Stomach (tissue), 4 donors: ENCODE data around the gene RAPGEFL1.

ENCODE experiments used
- EP300 ChIP-seq: sonication (generic); formaldehyde crosslinking; IDR thresholded peaks from one replicate; pipeline ENCODE4 v1.6.1; 2017; ENCODE audit warnings: antibody characterized with exemption
- TF ChIP-seq, protein P1 (sequence below), 7 experiments: fragments of 450-650 bp in 4 of 7; fragments of 200-600 bp in 3 of 7; sonication (generic) in 3 of 7; IDR thresholded peaks; one replicate each; pipeline ENCODE4 v1.5.1; 2016 to 2019; ENCODE audit warnings: antibody characterized with exemption in 7 of 7, control low read depth in 2 of 7, mild to moderate bottlenecking in 1 of 7

DNA sequence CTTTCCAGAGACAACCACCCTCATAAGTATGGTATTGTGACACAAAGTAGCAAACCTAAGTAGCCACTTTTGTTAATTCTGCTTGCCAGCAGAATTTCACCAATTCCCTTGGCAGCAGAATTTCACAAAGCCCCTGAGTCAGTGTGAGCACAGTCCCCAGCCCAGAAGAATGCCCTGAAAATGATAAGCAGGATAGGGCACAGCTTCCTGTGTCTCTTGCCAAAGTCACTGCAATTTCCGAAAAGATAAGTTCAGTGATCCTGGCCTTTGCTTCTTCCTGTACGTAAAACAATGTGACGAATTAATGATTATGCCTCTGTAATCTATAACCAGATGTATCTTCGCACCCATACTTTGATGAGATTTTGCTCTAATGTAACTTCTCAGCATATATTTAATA, 25.9 kb downstream of the RAPGEFL1 start:
- TF ChIP-seq, protein P1, sequence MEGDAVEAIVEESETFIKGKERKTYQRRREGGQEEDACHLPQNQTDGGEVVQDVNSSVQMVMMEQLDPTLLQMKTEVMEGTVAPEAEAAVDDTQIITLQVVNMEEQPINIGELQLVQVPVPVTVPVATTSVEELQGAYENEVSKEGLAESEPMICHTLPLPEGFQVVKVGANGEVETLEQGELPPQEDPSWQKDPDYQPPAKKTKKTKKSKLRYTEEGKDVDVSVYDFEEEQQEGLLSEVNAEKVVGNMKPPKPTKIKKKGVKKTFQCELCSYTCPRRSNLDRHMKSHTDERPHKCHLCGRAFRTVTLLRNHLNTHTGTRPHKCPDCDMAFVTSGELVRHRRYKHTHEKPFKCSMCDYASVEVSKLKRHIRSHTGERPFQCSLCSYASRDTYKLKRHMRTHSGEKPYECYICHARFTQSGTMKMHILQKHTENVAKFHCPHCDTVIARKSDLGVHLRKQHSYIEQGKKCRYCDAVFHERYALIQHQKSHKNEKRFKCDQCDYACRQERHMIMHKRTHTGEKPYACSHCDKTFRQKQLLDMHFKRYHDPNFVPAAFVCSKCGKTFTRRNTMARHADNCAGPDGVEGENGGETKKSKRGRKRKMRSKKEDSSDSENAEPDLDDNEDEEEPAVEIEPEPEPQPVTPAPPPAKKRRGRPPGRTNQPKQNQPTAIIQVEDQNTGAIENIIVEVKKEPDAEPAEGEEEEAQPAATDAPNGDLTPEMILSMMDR (IDR thresholded peaks at IDR 0.05) = no peak
- TF ChIP-seq EP300 = no peak
